Measurements from ENCODE around the gene LASP1. TPM values are rescaled to one million over a fixed set of nuclear protein-coding genes. Genes with fewer than 3 reads are reported as not detected.

LASP1 gene
- polyA plus RNA-seq, 1 of the 3 experiments (the other 2 are of a cell fraction) = 102 TPM

- Histone ChIP-seq H3K79me2 (ENCODE audit: insufficient read depth) (peaks cover 93% of the 10 kb centered on the region), H3K9me2 (no peaks in the 10 kb centered on the region), H3K9me3 (no peaks in the 10 kb centered on the region), H3K27me3 (ENCODE audit: insufficient read depth) (no peaks in the 10 kb centered on the region), H4K20me1 (ENCODE audit: insufficient read depth) (peaks cover 89% of the 10 kb centered on the region), H3K4me2 (no peak overlapping the region), H3K9ac (no peak overlapping the region), H3K4me1 (ENCODE audit: control insufficient read depth in 1 of 2, insufficient read depth in 2 of 2, low read depth in 1 of 2, low read length in 1 of 2) (peaks cover 21 to 38% of the 10 kb centered on the region in 2 experiments; a peak in 3 of 4 replicates), H3K4me3 (ENCODE audit: low read depth in 2 of 2, low read length in 1 of 2) (no peak overlapping the region), H3K27ac (ENCODE audit: low read depth in 2 of 2, low read length in 1 of 2) (no peak overlapping the region), H3F3A (replicated peaks; ENCODE audit: insufficient read depth) (peaks cover 33% of the 10 kb centered on the region), H2AFZ (ENCODE audit: low read depth) (no peak overlapping the region), H3K36me3 (replicated peaks in 1 of 2; ENCODE audit: control insufficient read depth in 1 of 2, insufficient read depth in 2 of 2, low read length in 1 of 2) (peaks cover 19 to 57% of the 10 kb centered on the region in 2 experiments)
- ChIA-PET POLR2A (interaction anchor here (1.4 kb wide), 1 partner anchor 13 kb away, joined by 4 read pairs; no protein-coding TSS in a partner anchor), CTCF (no interaction called here)
- WGBS (ENCODE audit: low lambda C conversion rate) = 87% methylated on average over 19 of the region's 19 CpGs
- no peak for DNase-seq
- TF ChIP-seq FOXJ3 (CRISPR knock-in tag; IDR thresholded peaks at IDR 0.05) (no peak), NFIC (IDR thresholded peaks at IDR 0.05; ENCODE audit: borderline replicate concordance) (no peak), GATA2 (CRISPR knock-in tag; IDR thresholded peaks at IDR 0.05) (no peak), GABPA (IDR thresholded peaks at IDR 0.05; ENCODE audit: low read depth) (no peak), TCF12 (IDR thresholded peaks at IDR 0.05) (no peak), SMC3 (IDR thresholded peaks at IDR 0.05; ENCODE audit: low read depth, low read length) (no peak), NRF1 (IDR thresholded peaks at IDR 0.05; ENCODE audit: low read depth, low read length) (no peak), MXI1 (IDR thresholded peaks at IDR 0.05; ENCODE audit: low read depth, low read length) (no peak), USF1 (IDR thresholded peaks at IDR 0.05; ENCODE audit: borderline replicate concordance, low read depth) (no peak), ELF1 (IDR thresholded peaks at IDR 0.05) (no peak), IRF3 (IDR thresholded peaks at IDR 0.05; ENCODE audit: low read depth, low read length) (no peak), FOXM1 (IDR thresholded peaks at IDR 0.05; ENCODE audit: low read depth) (no peak), YY1 (IDR thresholded peaks at IDR 0.05; ENCODE audit: low read depth) (no peak), RAD21 (IDR thresholded peaks at IDR 0.05; ENCODE audit: low read length) (no peak), TEAD4 (IDR thresholded peaks at IDR 0.05; ENCODE audit: borderline replicate concordance, insufficient read depth) (no peak)
- TF ChIP-seq, protein P1, sequence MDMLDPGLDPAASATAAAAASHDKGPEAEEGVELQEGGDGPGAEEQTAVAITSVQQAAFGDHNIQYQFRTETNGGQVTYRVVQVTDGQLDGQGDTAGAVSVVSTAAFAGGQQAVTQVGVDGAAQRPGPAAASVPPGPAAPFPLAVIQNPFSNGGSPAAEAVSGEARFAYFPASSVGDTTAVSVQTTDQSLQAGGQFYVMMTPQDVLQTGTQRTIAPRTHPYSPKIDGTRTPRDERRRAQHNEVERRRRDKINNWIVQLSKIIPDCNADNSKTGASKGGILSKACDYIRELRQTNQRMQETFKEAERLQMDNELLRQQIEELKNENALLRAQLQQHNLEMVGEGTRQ (IDR thresholded peaks at IDR 0.05; ENCODE audit: borderline replicate concordance, low read depth, low read length) = no peak
- TF ChIP-seq, protein P2, sequence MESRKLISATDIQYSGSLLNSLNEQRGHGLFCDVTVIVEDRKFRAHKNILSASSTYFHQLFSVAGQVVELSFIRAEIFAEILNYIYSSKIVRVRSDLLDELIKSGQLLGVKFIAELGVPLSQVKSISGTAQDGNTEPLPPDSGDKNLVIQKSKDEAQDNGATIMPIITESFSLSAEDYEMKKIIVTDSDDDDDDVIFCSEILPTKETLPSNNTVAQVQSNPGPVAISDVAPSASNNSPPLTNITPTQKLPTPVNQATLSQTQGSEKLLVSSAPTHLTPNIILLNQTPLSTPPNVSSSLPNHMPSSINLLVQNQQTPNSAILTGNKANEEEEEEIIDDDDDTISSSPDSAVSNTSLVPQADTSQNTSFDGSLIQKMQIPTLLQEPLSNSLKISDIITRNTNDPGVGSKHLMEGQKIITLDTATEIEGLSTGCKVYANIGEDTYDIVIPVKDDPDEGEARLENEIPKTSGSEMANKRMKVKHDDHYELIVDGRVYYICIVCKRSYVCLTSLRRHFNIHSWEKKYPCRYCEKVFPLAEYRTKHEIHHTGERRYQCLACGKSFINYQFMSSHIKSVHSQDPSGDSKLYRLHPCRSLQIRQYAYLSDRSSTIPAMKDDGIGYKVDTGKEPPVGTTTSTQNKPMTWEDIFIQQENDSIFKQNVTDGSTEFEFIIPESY (IDR thresholded peaks at IDR 0.05; ENCODE audit: borderline replicate concordance, low read depth) = no peak
These were observed 14.0 kb downstream of the LASP1 start for GRCh38 chr17:38883592-38884526.

All from SK-N-SH (cell line).